Measurements from ENCODE around the gene ADORA2A.
A peak's percentile ranks its signal among the peaks of the same experiment; 100 is the strongest.

Gene ADORA2A

GRCh38 chr22:24463071-24463760 lies 35.8 kb downstream of the ADORA2A start:
- H3K27ac ChIP-seq (ENCODE audit: low read length): no peak overlapping the region

DNA sequence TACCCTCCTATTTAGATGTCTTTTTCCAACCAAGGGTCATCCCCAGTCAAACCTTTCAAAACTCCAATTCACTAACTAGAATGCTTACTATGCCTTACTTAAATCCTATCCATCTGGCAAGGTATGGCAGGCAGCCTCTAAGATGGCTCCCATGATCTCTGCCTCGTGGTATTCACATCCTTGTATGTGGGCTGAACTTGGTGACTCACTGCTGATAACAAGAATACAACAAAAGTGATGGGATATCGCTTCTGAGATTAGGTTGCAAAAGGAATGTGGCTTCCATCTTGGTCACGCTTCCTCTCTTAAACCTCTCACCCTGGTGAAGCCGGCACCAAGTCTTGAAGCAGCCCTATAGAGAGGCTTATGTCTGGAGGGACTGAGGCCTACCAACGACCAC lies 38.2 kb downstream of the ADORA2A start:
- H3K27ac ChIP-seq (ENCODE audit: low read length): no peak overlapping the region
- peaks cover 10 to 15% of the 10 kb centered on the region in 2 donors for H3K4me1 ChIP-seq (ENCODE audit: control insufficient read depth in 1 of 2, insufficient read depth in 2 of 2, low read length in 2 of 2)
- no peaks in the 10 kb centered on the region for H3K9me3 ChIP-seq (ENCODE audit: control insufficient read depth in 1 of 2, low read length in 2 of 2)
- no peak overlapping the region for H3K4me3 ChIP-seq (ENCODE audit: low read depth in 1 of 2, low read length in 2 of 2)
- H3K27me3 ChIP-seq (ENCODE audit: low read depth, low read length): no peaks in the 10 kb centered on the region
- H3K36me3 ChIP-seq (ENCODE audit: control insufficient read depth in 1 of 2, insufficient read depth in 2 of 2, low read length in 2 of 2): no peaks in the 10 kb centered on the region

More at GRCh38 chr22:24463071-24463760, 35.8 kb downstream of the ADORA2A start:
- Histone ChIP-seq H3K4me3 (ENCODE audit: low read depth in 1 of 2, low read length in 2 of 2) (no peak overlapping the region), H3K9me3 (ENCODE audit: control insufficient read depth in 1 of 2, low read length in 2 of 2) (no peaks in the 10 kb centered on the region), H3K27me3 (ENCODE audit: low read depth, low read length) (no peaks in the 10 kb centered on the region), H3K4me1 (ENCODE audit: control insufficient read depth in 1 of 2, insufficient read depth in 2 of 2, low read length in 2 of 2) (peaks cover 12 to 22% of the 10 kb centered on the region in 2 donors), H3K36me3 (ENCODE audit: control insufficient read depth in 1 of 2, insufficient read depth in 2 of 2, low read length in 2 of 2) (no peaks in the 10 kb centered on the region)

GRCh38 chr22:24465975-24466374 lies 38.6 kb downstream of the ADORA2A start:
- no peak overlapping the region for H3K4me3 ChIP-seq (ENCODE audit: low read depth in 1 of 2, low read length in 2 of 2)
- no peaks in the 10 kb centered on the region for H3K36me3 ChIP-seq (ENCODE audit: control insufficient read depth in 1 of 2, insufficient read depth in 2 of 2, low read length in 2 of 2)
- no peak overlapping the region for H3K27ac ChIP-seq (ENCODE audit: low read length)
- no peaks in the 10 kb centered on the region for H3K9me3 ChIP-seq (ENCODE audit: control insufficient read depth in 1 of 2, low read length in 2 of 2)
- no peaks in the 10 kb centered on the region for H3K27me3 ChIP-seq (ENCODE audit: low read depth, low read length)
- H3K4me1 ChIP-seq (ENCODE audit: control insufficient read depth in 1 of 2, insufficient read depth in 2 of 2, low read length in 2 of 2): peaks cover 8 to 14% of the 10 kb centered on the region in 2 donors

DNA sequence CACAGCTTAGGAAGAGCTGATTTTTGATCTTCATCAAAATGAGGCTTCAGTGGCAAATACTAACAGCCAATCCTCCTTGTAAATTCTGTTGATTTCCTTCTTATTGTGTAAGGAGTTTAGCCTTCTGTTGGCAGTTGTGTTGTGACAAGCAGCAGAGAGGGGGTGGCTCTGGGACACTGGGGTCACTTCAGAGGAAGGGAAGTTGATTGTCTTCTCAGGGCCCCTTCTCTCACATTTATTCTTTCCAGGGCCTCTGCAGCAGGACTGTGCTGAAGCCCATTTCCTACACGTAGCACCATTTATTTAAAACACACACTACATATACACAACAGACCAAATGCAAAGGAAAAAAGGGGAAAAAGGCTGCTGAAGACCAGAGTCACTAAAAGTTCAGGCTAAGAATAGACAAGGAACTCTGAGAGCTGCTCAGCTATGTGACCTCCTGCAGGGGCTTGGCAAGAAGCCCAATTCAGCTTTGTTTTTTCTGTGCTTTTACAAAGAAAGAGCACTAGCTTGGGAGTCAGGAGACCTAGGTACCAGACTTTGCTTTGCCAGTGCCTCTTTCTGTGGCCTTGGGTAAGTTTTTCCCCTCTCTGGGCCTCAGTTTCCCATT lies 39.4 kb downstream of the ADORA2A start:
- Histone ChIP-seq H3K9me3 (ENCODE audit: control insufficient read depth in 1 of 2, low read length in 2 of 2) (no peaks in the 10 kb centered on the region), H3K36me3 (ENCODE audit: control insufficient read depth in 1 of 2, insufficient read depth in 2 of 2, low read length in 2 of 2) (no peaks in the 10 kb centered on the region), H3K27ac (ENCODE audit: low read length) (peak overlapping the region; percentile 5), H3K4me3 (ENCODE audit: low read depth in 1 of 2, low read length in 2 of 2) (peak overlapping the region in 1 of 2 donors; percentile 0), H3K27me3 (ENCODE audit: low read depth, low read length) (no peaks in the 10 kb centered on the region), H3K4me1 (ENCODE audit: control insufficient read depth in 1 of 2, insufficient read depth in 2 of 2, low read length in 2 of 2) (peaks cover 8 to 14% of the 10 kb centered on the region in 2 donors)

DNA sequence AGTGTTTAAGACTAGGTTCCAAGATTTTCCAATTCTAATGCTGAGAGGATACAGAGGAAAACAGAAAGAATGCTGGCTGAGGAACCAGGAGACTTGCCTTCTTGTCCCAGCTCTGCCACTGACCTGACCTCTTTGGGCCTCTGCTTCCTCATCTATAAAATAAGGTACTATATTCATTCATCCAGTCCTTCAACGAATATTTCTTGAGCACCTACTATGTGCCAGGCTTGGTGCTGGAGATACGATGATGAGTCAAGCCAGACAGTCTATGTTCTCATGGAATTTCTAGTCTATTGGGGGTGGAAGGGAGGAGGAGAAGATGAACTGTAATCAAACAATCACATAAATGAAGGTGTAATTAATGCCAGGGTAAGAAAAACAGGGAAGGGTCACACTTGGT lies 39.9 kb downstream of the ADORA2A start:
- no peak overlapping the region for H3K4me3 ChIP-seq (ENCODE audit: low read depth in 1 of 2, low read length in 2 of 2)
- H3K9me3 ChIP-seq (ENCODE audit: control insufficient read depth in 1 of 2, low read length in 2 of 2): no peaks in the 10 kb centered on the region
- no peaks in the 10 kb centered on the region for H3K27me3 ChIP-seq (ENCODE audit: low read depth, low read length)
- peaks cover 8 to 14% of the 10 kb centered on the region in 2 donors for H3K4me1 ChIP-seq (ENCODE audit: control insufficient read depth in 1 of 2, insufficient read depth in 2 of 2, low read length in 2 of 2)
- no peak overlapping the region for H3K27ac ChIP-seq (ENCODE audit: low read length)
- H3K36me3 ChIP-seq (ENCODE audit: control insufficient read depth in 1 of 2, insufficient read depth in 2 of 2, low read length in 2 of 2): no peaks in the 10 kb centered on the region

GRCh38 chr22:24471570-24471969 lies 44.2 kb downstream of the ADORA2A start:
- no peaks in the 10 kb centered on the region for H3K27me3 ChIP-seq (ENCODE audit: low read depth, low read length)
- H3K4me1 ChIP-seq (ENCODE audit: control insufficient read depth in 1 of 2, insufficient read depth in 2 of 2, low read length in 2 of 2): peaks cover 4 to 17% of the 10 kb centered on the region in 2 donors
- no peak overlapping the region for H3K27ac ChIP-seq (ENCODE audit: low read length)
- no peaks in the 10 kb centered on the region for H3K9me3 ChIP-seq (ENCODE audit: control insufficient read depth in 1 of 2, low read length in 2 of 2)
- no peaks in the 10 kb centered on the region for H3K36me3 ChIP-seq (ENCODE audit: control insufficient read depth in 1 of 2, insufficient read depth in 2 of 2, low read length in 2 of 2)
- no peak overlapping the region for H3K4me3 ChIP-seq (ENCODE audit: low read depth in 1 of 2, low read length in 2 of 2)

DNA sequence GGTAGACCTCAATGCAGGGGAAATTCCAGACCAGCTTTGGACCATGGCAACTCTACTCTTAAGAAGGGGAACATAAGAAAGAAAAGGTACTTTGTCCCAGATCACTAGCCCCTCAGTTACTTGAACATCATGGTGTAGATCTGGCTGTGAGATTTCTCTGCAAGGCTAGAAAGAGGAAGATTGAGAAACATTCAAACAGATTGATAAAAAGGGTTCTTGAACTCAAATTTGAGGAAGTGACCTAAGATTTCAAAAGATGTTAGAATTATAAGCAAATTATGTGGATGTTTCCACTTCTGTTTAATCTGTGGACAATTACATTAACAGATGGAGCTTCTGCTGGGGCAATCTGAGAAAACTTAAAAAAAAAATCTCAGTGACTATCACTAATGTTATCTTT lies 45.9 kb downstream of the ADORA2A start:
- no peaks in the 10 kb centered on the region for H3K9me3 ChIP-seq (ENCODE audit: control insufficient read depth in 1 of 2, low read length in 2 of 2)
- H3K27me3 ChIP-seq (ENCODE audit: low read depth, low read length): no peaks in the 10 kb centered on the region
- no peak overlapping the region for H3K4me3 ChIP-seq (ENCODE audit: low read depth in 1 of 2, low read length in 2 of 2)

GRCh38 chr22:24474221-24474620 lies 46.8 kb downstream of the ADORA2A start:
- no peaks in the 10 kb centered on the region for H3K36me3 ChIP-seq (ENCODE audit: control insufficient read depth in 1 of 2, insufficient read depth in 2 of 2, low read length in 2 of 2)
- H3K4me1 ChIP-seq (ENCODE audit: control insufficient read depth in 1 of 2, insufficient read depth in 2 of 2, low read length in 2 of 2): peaks cover 0 to 7% of the 10 kb centered on the region in 2 donors
- no peaks in the 10 kb centered on the region for H3K27me3 ChIP-seq (ENCODE audit: low read depth, low read length)
- no peaks in the 10 kb centered on the region for H3K9me3 ChIP-seq (ENCODE audit: control insufficient read depth in 1 of 2, low read length in 2 of 2)
- H3K4me3 ChIP-seq (ENCODE audit: low read depth in 1 of 2, low read length in 2 of 2): no peak overlapping the region
- H3K27ac ChIP-seq (ENCODE audit: low read length): no peak overlapping the region

More for the DNA sequence above, 45.9 kb downstream of the ADORA2A start:
- Histone ChIP-seq H3K4me1 (ENCODE audit: control insufficient read depth in 1 of 2, insufficient read depth in 2 of 2, low read length in 2 of 2) (peaks cover 0 to 7% of the 10 kb centered on the region in 2 donors), H3K36me3 (ENCODE audit: control insufficient read depth in 1 of 2, insufficient read depth in 2 of 2, low read length in 2 of 2) (no peaks in the 10 kb centered on the region), H3K27ac (ENCODE audit: low read length) (no peak overlapping the region)

- Histone ChIP-seq H3K4me3 (ENCODE audit: low read depth in 1 of 2, low read length in 2 of 2) (no peak overlapping the region), H3K4me1 (ENCODE audit: control insufficient read depth in 1 of 2, insufficient read depth in 2 of 2, low read length in 2 of 2) (peaks cover 0 to 7% of the 10 kb centered on the region in 2 donors), H3K27me3 (ENCODE audit: low read depth, low read length) (no peaks in the 10 kb centered on the region), H3K27ac (ENCODE audit: low read length) (no peak overlapping the region), H3K9me3 (ENCODE audit: control insufficient read depth in 1 of 2, low read length in 2 of 2) (no peaks in the 10 kb centered on the region), H3K36me3 (ENCODE audit: control insufficient read depth in 1 of 2, insufficient read depth in 2 of 2, low read length in 2 of 2) (no peaks in the 10 kb centered on the region)
These were observed 47.4 kb downstream of the ADORA2A start for GRCh38 chr22:24474649-24475255.

- Histone ChIP-seq H3K9me3 (ENCODE audit: control insufficient read depth in 1 of 2, low read length in 2 of 2) (no peaks in the 10 kb centered on the region), H3K27ac (ENCODE audit: low read length) (no peak overlapping the region), H3K4me3 (ENCODE audit: low read depth in 1 of 2, low read length in 2 of 2) (no peak overlapping the region), H3K36me3 (ENCODE audit: control insufficient read depth in 1 of 2, insufficient read depth in 2 of 2, low read length in 2 of 2) (no peaks in the 10 kb centered on the region), H3K4me1 (ENCODE audit: control insufficient read depth in 1 of 2, insufficient read depth in 2 of 2, low read length in 2 of 2) (no peaks in the 10 kb centered on the region), H3K27me3 (ENCODE audit: low read depth, low read length) (no peaks in the 10 kb centered on the region)
These were observed 54.2 kb downstream of the ADORA2A start for GRCh38 chr22:24481641-24482040.

DNA sequence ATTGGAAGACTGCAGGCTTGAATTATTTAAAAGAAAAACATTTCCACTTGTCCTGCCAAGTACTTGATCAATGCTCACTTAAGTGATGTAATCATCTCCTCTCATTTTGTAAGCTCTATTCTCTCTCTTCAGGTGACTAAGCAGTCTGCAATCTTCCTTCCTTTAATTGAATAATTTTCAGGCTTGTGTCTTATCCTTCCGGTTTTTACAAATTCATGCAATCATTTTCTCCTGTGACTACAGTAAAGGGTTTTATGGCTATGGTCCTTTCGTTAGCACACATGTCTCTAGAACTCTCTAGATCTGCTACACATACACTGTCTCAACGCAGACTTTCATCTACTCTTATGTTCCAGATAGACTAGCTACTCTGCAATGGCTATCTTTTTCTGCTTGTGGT lies 55.2 kb downstream of the ADORA2A start:
- H3K27ac ChIP-seq (ENCODE audit: low read length): no peak overlapping the region
- no peaks in the 10 kb centered on the region for H3K36me3 ChIP-seq (ENCODE audit: control insufficient read depth in 1 of 2, insufficient read depth in 2 of 2, low read length in 2 of 2)
- no peaks in the 10 kb centered on the region for H3K27me3 ChIP-seq (ENCODE audit: low read depth, low read length)
- no peaks in the 10 kb centered on the region for H3K4me1 ChIP-seq (ENCODE audit: control insufficient read depth in 1 of 2, insufficient read depth in 2 of 2, low read length in 2 of 2)
- H3K9me3 ChIP-seq (ENCODE audit: control insufficient read depth in 1 of 2, low read length in 2 of 2): no peaks in the 10 kb centered on the region
- no peak overlapping the region for H3K4me3 ChIP-seq (ENCODE audit: low read depth in 1 of 2, low read length in 2 of 2)
